Subcutaneous abdominal adipose tissue (tissue), 5 donors: ENCODE results near the gene NUP210.

Experiments used
- H3K27ac ChIP-seq: one replicate; pipeline ENCODE4 v1.7.0; 2013; ENCODE audit warnings: low read depth, mild to moderate bottlenecking, inconsistent platforms, low read length, moderate library complexity
- H3K27me3 ChIP-seq, 5 donors: one replicate each; pipeline ENCODE4 v1.7.0; 2013; ENCODE audit warnings: low read length in 5 of 5, inconsistent platforms in 1 of 5; ENCODE audit not compliant: control insufficient read depth in 5 of 5, insufficient read depth in 4 of 5
- H3K36me3 ChIP-seq, 5 donors: one replicate each; pipeline ENCODE4 v1.7.0; 2013; ENCODE audit warnings: low read length in 5 of 5; ENCODE audit not compliant: control insufficient read depth in 5 of 5, insufficient read depth in 5 of 5
- H3K4me1 ChIP-seq, 5 donors: one replicate each; pipeline ENCODE4 v1.7.0; 2013; ENCODE audit warnings: low read length in 5 of 5, mild to moderate bottlenecking in 3 of 5, moderate library complexity in 1 of 5; ENCODE audit not compliant: control insufficient read depth in 5 of 5, insufficient read depth in 5 of 5
- H3K4me3 ChIP-seq, 5 donors: one replicate each; pipeline ENCODE4 v1.7.0; 2013; ENCODE audit warnings: low read length in 5 of 5, low read depth in 1 of 5
- H3K9ac ChIP-seq, 5 donors: one replicate each; pipeline ENCODE4 v1.7.0; 2013; ENCODE audit warnings: low read length in 5 of 5, mild to moderate bottlenecking in 4 of 5, moderate library complexity in 3 of 5
- H3K9me3 ChIP-seq, 5 donors: one replicate each; pipeline ENCODE4 v1.7.0; 2013; ENCODE audit warnings: low read length in 5 of 5; ENCODE audit not compliant: control insufficient read depth in 5 of 5
- donor health status: healthy.
- donor health status: healthy.
- donor health status: healthy.
- donor health status: healthy.
- donor health status: healthy.

Gene NUP210

GRCh38 chr3:13273604-13274105 is 146.5 kb downstream of the NUP210 start:
- no peaks in the 10 kb centered on the region for H3K27me3 ChIP-seq
- peaks cover 3 to 66% (median 55%) of the 10 kb centered on the region in 5 donors for H3K4me1 ChIP-seq
- H3K4me3 ChIP-seq = peak overlapping the region in 3 of 5 donors; percentile 19 to 58 (median 50)
- H3K9ac ChIP-seq = peak overlapping the region in 2 of 5 donors; percentile 9 to 16
- no peaks in the 10 kb centered on the region for H3K36me3 ChIP-seq
- H3K27ac ChIP-seq = no peak overlapping the region
- peaks cover 0 to 14% (median 8%) of the 10 kb centered on the region in 5 donors for H3K9me3 ChIP-seq

- H3K27me3 ChIP-seq = no peaks in the 10 kb centered on the region
- H3K9me3 ChIP-seq = peaks cover 0 to 14% (median 8%) of the 10 kb centered on the region in 5 donors
- peak overlapping the region in 1 of 5 donors; percentile 50 for H3K4me3 ChIP-seq
- H3K27ac ChIP-seq = no peak overlapping the region
- H3K9ac ChIP-seq = no peak overlapping the region
- H3K36me3 ChIP-seq = no peaks in the 10 kb centered on the region
- peaks cover 3 to 61% (median 52%) of the 10 kb centered on the region in 5 donors for H3K4me1 ChIP-seq
Observed at GRCh38 chr3:13272831-13273603, 147.1 kb downstream of the NUP210 start.

- no peak overlapping the region for H3K9ac ChIP-seq
- peaks cover 0 to 2% (median 0%) of the 10 kb centered on the region in 5 donors for H3K27me3 ChIP-seq
- peaks cover 2 to 36% (median 23%) of the 10 kb centered on the region in 5 donors for H3K4me1 ChIP-seq
- H3K36me3 ChIP-seq = no peaks in the 10 kb centered on the region
- H3K9me3 ChIP-seq = peaks cover 0 to 18% (median 13%) of the 10 kb centered on the region in 5 donors
- no peak overlapping the region for H3K4me3 ChIP-seq
- no peak overlapping the region for H3K27ac ChIP-seq
Observed at GRCh38 chr3:13269711-13270378, 150.3 kb downstream of the NUP210 start.

- peaks cover 0 to 31% (median 15%) of the 10 kb centered on the region in 5 donors for H3K4me1 ChIP-seq
- peaks cover 0 to 18% (median 13%) of the 10 kb centered on the region in 5 donors for H3K9me3 ChIP-seq
- peaks cover 0 to 2% (median 0%) of the 10 kb centered on the region in 5 donors for H3K27me3 ChIP-seq
- H3K4me3 ChIP-seq = no peak overlapping the region
- no peak overlapping the region for H3K9ac ChIP-seq
- H3K27ac ChIP-seq = no peak overlapping the region
- H3K36me3 ChIP-seq = no peaks in the 10 kb centered on the region
Observed at GRCh38 chr3:13268961-13269441, 151.1 kb downstream of the NUP210 start.

- Histone ChIP-seq H3K36me3 (no peaks in the 10 kb centered on the region), H3K4me1 (peaks cover 0 to 26% (median 6%) of the 10 kb centered on the region in 5 donors), H3K9me3 (peaks cover 0 to 18% (median 13%) of the 10 kb centered on the region in 5 donors), H3K4me3 (no peak overlapping the region), H3K27me3 (peaks cover 0 to 2% (median 0%) of the 10 kb centered on the region in 5 donors), H3K9ac (no peak overlapping the region), H3K27ac (no peak overlapping the region)
Observed at GRCh38 chr3:13268120-13268519, 152.0 kb downstream of the NUP210 start.

GRCh38 chr3:13266651-13267362 is 153.3 kb downstream of the NUP210 start:
- Histone ChIP-seq H3K27ac (no peak overlapping the region), H3K9ac (no peak overlapping the region), H3K4me1 (peaks cover 0 to 20% (median 5%) of the 10 kb centered on the region in 5 donors), H3K9me3 (peaks cover 0 to 18% (median 13%) of the 10 kb centered on the region in 5 donors), H3K4me3 (no peak overlapping the region), H3K36me3 (no peaks in the 10 kb centered on the region), H3K27me3 (peaks cover 0 to 2% (median 0%) of the 10 kb centered on the region in 5 donors)
